ENCODE data around the gene VWA2.

- TF ChIP-seq CTCF (IDR thresholded peaks at IDR 0.05) (no peak), POLR2A (IDR thresholded peaks at IDR 0.05) (no peak)
These were observed 39.8 kb downstream of the VWA2 start for GRCh38 chr10:114278884-114279191.

Measured in Peyer's patch (tissue), 4 donors.